Measurements from ENCODE around the gene TCF4. TPM values are rescaled to one million over a fixed set of nuclear protein-coding genes. Genes with fewer than 3 reads are reported as not detected.
A peak's percentile ranks its signal among the peaks of the same experiment; 100 is the strongest.

TCF4 gene
- total RNA-seq, 1 donor from 2014 or later, result 115 TPM

DNA sequence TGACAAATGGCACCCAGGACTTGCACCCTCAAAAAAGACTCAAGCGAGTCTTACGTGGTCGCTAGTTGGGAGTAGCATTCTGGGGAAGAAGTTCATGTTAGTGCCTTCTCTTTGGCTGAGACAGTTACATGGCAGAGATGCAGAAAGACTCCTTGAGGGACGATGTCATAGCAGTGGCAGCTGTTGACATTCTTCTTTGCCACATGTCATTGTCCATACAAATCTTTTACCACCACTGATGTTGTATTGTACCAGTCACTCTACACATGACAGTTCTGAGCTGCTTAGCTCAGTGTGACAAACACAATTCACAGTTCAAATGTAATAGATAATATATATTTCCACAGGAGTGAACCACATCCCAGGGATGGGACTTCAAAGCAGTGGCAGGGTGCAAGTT, 197.1 kb downstream of the TCF4 start:
- H4K20me1 ChIP-seq (ENCODE audit: insufficient read depth, low read length), result peaks cover 10% of the 10 kb centered on the region

GRCh38 chr18:55387139-55387984, 200.6 kb downstream of the TCF4 start:
- Mint-ChIP-seq H3K27ac (ENCODE audit: unreplicated experiment) (no peak overlapping the region), H3K9me3 (ENCODE audit: unreplicated experiment) (no peaks in the 10 kb centered on the region), H3K4me3 (ENCODE audit: unreplicated experiment) (no peak overlapping the region), H3K4me1 (ENCODE audit: low read depth, unreplicated experiment) (peaks cover 15% of the 10 kb centered on the region), H3K27me3 (ENCODE audit: low read depth, unreplicated experiment) (no peaks in the 10 kb centered on the region), H3K36me3 (ENCODE audit: low read depth, unreplicated experiment) (peaks cover 19% of the 10 kb centered on the region)
- Histone ChIP-seq H3K79me2 (ENCODE audit: insufficient read depth, low read length) (peaks cover 65% of the 10 kb centered on the region), H3K4me2 (ENCODE audit: low read length) (no peak overlapping the region), H3K4me3 (ENCODE audit: insufficient read depth, low read depth, low read length) (no peak overlapping the region), H3K27me3 (ENCODE audit: insufficient read depth, low read length) (no peaks in the 10 kb centered on the region), H3K4me1 (ENCODE audit: insufficient read depth, low read length) (peaks cover 9% of the 10 kb centered on the region), H3K36me3 (ENCODE audit: insufficient read depth, low read length) (no peaks in the 10 kb centered on the region), H4K20me1 (ENCODE audit: insufficient read depth, low read length) (peaks cover 38% of the 10 kb centered on the region), H3K9ac (ENCODE audit: low read length) (no peak overlapping the region), H2AFZ (ENCODE audit: low read depth, low read length) (no peak overlapping the region), H3K27ac (ENCODE audit: low read depth, low read length) (no peak overlapping the region), H3K9me3 (ENCODE audit: insufficient read depth, low read depth, low read length) (no peaks in the 10 kb centered on the region)
- no peak for TF ChIP-seq EZH2 (IDR thresholded peaks at IDR 0.05; ENCODE audit: insufficient read depth, low read length)
- TF ChIP-seq, protein P1, sequence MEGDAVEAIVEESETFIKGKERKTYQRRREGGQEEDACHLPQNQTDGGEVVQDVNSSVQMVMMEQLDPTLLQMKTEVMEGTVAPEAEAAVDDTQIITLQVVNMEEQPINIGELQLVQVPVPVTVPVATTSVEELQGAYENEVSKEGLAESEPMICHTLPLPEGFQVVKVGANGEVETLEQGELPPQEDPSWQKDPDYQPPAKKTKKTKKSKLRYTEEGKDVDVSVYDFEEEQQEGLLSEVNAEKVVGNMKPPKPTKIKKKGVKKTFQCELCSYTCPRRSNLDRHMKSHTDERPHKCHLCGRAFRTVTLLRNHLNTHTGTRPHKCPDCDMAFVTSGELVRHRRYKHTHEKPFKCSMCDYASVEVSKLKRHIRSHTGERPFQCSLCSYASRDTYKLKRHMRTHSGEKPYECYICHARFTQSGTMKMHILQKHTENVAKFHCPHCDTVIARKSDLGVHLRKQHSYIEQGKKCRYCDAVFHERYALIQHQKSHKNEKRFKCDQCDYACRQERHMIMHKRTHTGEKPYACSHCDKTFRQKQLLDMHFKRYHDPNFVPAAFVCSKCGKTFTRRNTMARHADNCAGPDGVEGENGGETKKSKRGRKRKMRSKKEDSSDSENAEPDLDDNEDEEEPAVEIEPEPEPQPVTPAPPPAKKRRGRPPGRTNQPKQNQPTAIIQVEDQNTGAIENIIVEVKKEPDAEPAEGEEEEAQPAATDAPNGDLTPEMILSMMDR (IDR thresholded peaks at IDR 0.05; ENCODE audit: insufficient read depth, low read depth, low read length), result no peak
- FAIRE-seq (no peak), DNase-seq (ENCODE audit: low read depth) (peak; percentile 30)

More for the DNA sequence above, 197.1 kb downstream of the TCF4 start:
- Mint-ChIP-seq H3K27me3 (ENCODE audit: low read depth, unreplicated experiment) (no peaks in the 10 kb centered on the region), H3K27ac (ENCODE audit: unreplicated experiment) (no peak overlapping the region), H3K4me1 (ENCODE audit: low read depth, unreplicated experiment) (peaks cover 16% of the 10 kb centered on the region), H3K4me3 (ENCODE audit: unreplicated experiment) (no peak overlapping the region), H3K9me3 (ENCODE audit: unreplicated experiment) (no peaks in the 10 kb centered on the region), H3K36me3 (ENCODE audit: low read depth, unreplicated experiment) (peaks cover 9% of the 10 kb centered on the region)
- Histone ChIP-seq H3K9ac (ENCODE audit: low read length) (no peak overlapping the region), H3K9me3 (ENCODE audit: insufficient read depth, low read depth, low read length) (no peaks in the 10 kb centered on the region), H3K27ac (ENCODE audit: low read depth, low read length) (no peak overlapping the region), H3K36me3 (ENCODE audit: insufficient read depth, low read length) (no peaks in the 10 kb centered on the region), H3K4me2 (ENCODE audit: low read length) (no peak overlapping the region), H3K4me3 (ENCODE audit: insufficient read depth, low read depth, low read length) (no peak overlapping the region), H3K27me3 (ENCODE audit: insufficient read depth, low read length) (no peaks in the 10 kb centered on the region), H3K4me1 (ENCODE audit: insufficient read depth, low read length) (peaks cover 9% of the 10 kb centered on the region), H3K79me2 (ENCODE audit: insufficient read depth, low read length) (peaks cover 73% of the 10 kb centered on the region), H2AFZ (ENCODE audit: low read depth, low read length) (no peak overlapping the region)
- no peak for DNase-seq (ENCODE audit: low read depth)
- no peak for TF ChIP-seq EZH2 (IDR thresholded peaks at IDR 0.05; ENCODE audit: insufficient read depth, low read length)
- TF ChIP-seq, protein P1 (IDR thresholded peaks at IDR 0.05; ENCODE audit: insufficient read depth, low read depth, low read length), result no peak
- FAIRE-seq, result no peak

- H3K9me3 ChIP-seq (ENCODE audit: insufficient read depth, low read depth, low read length), result no peaks in the 10 kb centered on the region
- no peak overlapping the region for H2AFZ ChIP-seq (ENCODE audit: low read depth, low read length)
- H3K4me3 ChIP-seq (ENCODE audit: insufficient read depth, low read depth, low read length), result no peak overlapping the region
- H3K9me3 Mint-ChIP-seq (ENCODE audit: unreplicated experiment), result no peaks in the 10 kb centered on the region
- H3K4me3 Mint-ChIP-seq (ENCODE audit: unreplicated experiment), result no peak overlapping the region
- no peak for TF ChIP-seq EZH2 (IDR thresholded peaks at IDR 0.05; ENCODE audit: insufficient read depth, low read length)
- TF ChIP-seq, protein P1 (IDR thresholded peaks at IDR 0.05; ENCODE audit: insufficient read depth, low read depth, low read length), result no peak
- H3K36me3 Mint-ChIP-seq (ENCODE audit: low read depth, unreplicated experiment), result peaks cover 21% of the 10 kb centered on the region
- H3K27me3 ChIP-seq (ENCODE audit: insufficient read depth, low read length), result no peaks in the 10 kb centered on the region
- no peak overlapping the region for H3K27ac Mint-ChIP-seq (ENCODE audit: unreplicated experiment)
- H4K20me1 ChIP-seq (ENCODE audit: insufficient read depth, low read length), result peaks cover 39% of the 10 kb centered on the region
- peaks cover 16% of the 10 kb centered on the region for H3K4me1 Mint-ChIP-seq (ENCODE audit: low read depth, unreplicated experiment)
- FAIRE-seq (no peak), DNase-seq (ENCODE audit: low read depth) (no peak)
- no peak overlapping the region for H3K9ac ChIP-seq (ENCODE audit: low read length)
- H3K36me3 ChIP-seq (ENCODE audit: insufficient read depth, low read length), result no peaks in the 10 kb centered on the region
- no peaks in the 10 kb centered on the region for H3K27me3 Mint-ChIP-seq (ENCODE audit: low read depth, unreplicated experiment)
- H3K27ac ChIP-seq (ENCODE audit: low read depth, low read length), result no peak overlapping the region
- no peak overlapping the region for H3K4me2 ChIP-seq (ENCODE audit: low read length)
- peaks cover 64% of the 10 kb centered on the region for H3K79me2 ChIP-seq (ENCODE audit: insufficient read depth, low read length)
- peaks cover 9% of the 10 kb centered on the region for H3K4me1 ChIP-seq (ENCODE audit: insufficient read depth, low read length)
Measured at GRCh38 chr18:55386545-55386944, 201.4 kb downstream of the TCF4 start.
